Peyer's patch (tissue), 4 donors: ENCODE data around the gene AGBL4.

Experiments
- POLR2A ChIP-seq, 2 donors: fragments of 450-650 bp; IDR thresholded peaks; one replicate each; pipeline ENCODE4 v1.5.1; 2017; ENCODE audit warnings: antibody characterized with exemption in 2 of 2, mild to moderate bottlenecking in 2 of 2, moderate library complexity in 2 of 2
- TF ChIP-seq, protein P1 (sequence below), 6 experiments: fragments of 450-650 bp in 4 of 6; fragments of 200-600 bp in 2 of 6; sonication (generic) in 1 of 6; IDR thresholded peaks; one replicate each; pipeline ENCODE4 v1.5.1; 2017 to 2019; ENCODE audit warnings: antibody characterized with exemption in 6 of 6, mild to moderate bottlenecking in 3 of 6, moderate library complexity in 1 of 6

DNA sequence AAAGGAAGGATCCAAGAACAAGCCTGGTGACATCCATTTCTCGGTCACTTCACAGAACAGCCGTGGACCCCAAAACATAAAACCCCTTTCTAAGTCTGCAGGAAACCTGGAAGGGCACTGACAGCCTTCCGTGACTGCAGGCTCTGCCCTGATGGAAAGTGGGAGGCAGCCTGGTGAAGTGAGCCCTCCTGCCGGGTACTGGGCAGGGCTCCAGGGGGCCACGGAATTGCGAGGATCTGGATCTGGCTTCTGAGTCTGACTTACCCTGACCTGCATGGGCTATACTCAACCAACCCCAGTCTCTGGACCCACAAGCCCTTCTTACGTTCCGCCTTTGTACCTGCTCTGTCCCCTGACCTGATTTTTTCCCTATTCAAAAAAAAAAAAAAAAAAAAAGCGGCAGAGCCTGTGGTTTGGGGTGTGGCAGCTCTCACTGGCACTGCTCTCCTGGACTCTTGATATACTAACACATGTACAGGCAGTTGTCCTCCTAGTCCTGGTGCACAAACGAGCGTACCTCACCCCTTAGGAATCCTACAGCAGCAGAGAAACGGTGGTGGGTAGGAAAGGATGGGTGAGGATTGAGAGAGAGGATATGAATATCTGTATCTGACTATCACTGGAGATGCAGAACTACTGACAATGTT is 1330.0 kb downstream of the AGBL4 start:
- TF ChIP-seq POLR2A (IDR thresholded peaks at IDR 0.05), result no peak
- TF ChIP-seq, protein P1, sequence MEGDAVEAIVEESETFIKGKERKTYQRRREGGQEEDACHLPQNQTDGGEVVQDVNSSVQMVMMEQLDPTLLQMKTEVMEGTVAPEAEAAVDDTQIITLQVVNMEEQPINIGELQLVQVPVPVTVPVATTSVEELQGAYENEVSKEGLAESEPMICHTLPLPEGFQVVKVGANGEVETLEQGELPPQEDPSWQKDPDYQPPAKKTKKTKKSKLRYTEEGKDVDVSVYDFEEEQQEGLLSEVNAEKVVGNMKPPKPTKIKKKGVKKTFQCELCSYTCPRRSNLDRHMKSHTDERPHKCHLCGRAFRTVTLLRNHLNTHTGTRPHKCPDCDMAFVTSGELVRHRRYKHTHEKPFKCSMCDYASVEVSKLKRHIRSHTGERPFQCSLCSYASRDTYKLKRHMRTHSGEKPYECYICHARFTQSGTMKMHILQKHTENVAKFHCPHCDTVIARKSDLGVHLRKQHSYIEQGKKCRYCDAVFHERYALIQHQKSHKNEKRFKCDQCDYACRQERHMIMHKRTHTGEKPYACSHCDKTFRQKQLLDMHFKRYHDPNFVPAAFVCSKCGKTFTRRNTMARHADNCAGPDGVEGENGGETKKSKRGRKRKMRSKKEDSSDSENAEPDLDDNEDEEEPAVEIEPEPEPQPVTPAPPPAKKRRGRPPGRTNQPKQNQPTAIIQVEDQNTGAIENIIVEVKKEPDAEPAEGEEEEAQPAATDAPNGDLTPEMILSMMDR (IDR thresholded peaks at IDR 0.05), result no peak
